Measurements from ENCODE around the gene RPTN.
A peak's percentile ranks its signal among the peaks of the same experiment; 100 is the strongest.

The RPTN gene

DNA sequence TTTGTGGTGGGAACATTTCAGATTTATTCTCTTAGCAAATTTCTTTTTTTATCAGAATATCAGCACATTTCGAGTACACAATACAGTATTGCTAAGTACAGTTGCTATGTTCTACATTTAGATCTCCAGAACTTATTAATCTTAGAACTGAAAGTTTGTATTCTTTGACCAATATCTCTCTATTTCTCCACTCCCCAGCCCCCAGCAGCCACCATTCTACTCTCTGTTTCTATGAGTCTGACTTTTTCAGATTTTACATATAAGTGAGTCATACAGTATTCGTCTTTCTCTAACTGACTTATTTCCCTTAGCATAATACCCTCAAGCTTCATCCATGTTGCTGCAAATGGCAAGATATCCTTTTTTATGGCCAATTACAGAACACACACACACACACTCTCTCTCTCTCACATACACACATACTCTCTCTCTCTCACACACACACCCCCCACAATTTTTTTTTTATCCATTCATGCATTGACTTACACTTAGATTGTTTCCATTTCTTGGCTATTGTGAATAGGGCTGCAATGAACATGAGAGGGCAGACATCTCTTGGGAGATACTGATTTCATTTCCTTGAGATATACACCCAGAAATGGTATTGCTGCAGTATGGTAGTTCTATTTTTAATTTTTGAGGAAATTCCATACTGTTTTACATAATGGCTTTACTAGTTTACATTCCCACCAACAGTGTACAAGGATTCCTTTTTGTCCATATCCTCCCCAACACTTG, 15.7 kb downstream of the RPTN start:
- Histone ChIP-seq H3K4me1 (ENCODE audit: control insufficient read depth, insufficient read depth, low read length) (no peaks in the 10 kb centered on the region), H3K4me3 (ENCODE audit: insufficient read depth, low read depth, low read length) (no peak overlapping the region), H3K9me3 (ENCODE audit: control insufficient read depth, low read length) (no peaks in the 10 kb centered on the region), H3K36me3 (ENCODE audit: control insufficient read depth, insufficient read depth, low read length) (no peaks in the 10 kb centered on the region), H3K27me3 (ENCODE audit: control insufficient read depth, insufficient read depth, low read length, poor library complexity, severe bottlenecking) (no peaks in the 10 kb centered on the region), H3K27ac (ENCODE audit: insufficient read depth, low read depth, low read length, poor library complexity, severe bottlenecking) (no peak overlapping the region)
- WGBS, 2 experiments = 65% methylated on average over 2 of the region's 2 CpGs

- H3K27ac ChIP-seq (ENCODE audit: insufficient read depth, low read depth, low read length, poor library complexity, severe bottlenecking) = no peak overlapping the region
- H3K4me1 ChIP-seq (ENCODE audit: control insufficient read depth, insufficient read depth, low read length) = no peaks in the 10 kb centered on the region
- H3K36me3 ChIP-seq (ENCODE audit: control insufficient read depth, insufficient read depth, low read length) = no peaks in the 10 kb centered on the region
- H3K4me3 ChIP-seq (ENCODE audit: insufficient read depth, low read depth, low read length) = no peak overlapping the region
- WGBS, 2 experiments = 0 to 4% methylated on average over 1 of the region's 1 CpG
- H3K27me3 ChIP-seq (ENCODE audit: control insufficient read depth, insufficient read depth, low read length, poor library complexity, severe bottlenecking) = no peaks in the 10 kb centered on the region
- peaks cover 2% of the 10 kb centered on the region for H3K9me3 ChIP-seq (ENCODE audit: control insufficient read depth, low read length)
Observed at GRCh38 chr1:152141971-152142584, 16.9 kb downstream of the RPTN start.

DNA sequence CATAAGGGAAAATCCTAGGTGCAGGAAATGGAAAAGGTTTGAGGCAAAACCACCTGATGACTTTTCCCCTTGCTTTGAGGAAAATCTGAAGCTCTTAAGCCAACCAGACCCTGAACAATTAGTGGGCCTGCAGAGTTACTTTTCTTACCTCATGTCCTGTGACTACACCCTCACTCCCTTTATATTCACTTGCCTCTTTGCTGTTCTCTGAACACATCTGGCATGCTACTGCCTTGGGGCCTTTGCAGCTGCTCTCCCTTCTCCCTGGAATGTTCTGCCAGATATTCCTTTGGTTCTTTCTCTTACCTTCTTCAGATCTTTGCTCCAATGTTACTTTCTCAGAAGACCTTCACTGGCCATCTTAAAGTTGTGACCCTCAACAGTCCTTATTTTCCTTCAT, 21.8 kb downstream of the RPTN start:
- no peaks in the 10 kb centered on the region for H3K4me1 ChIP-seq (ENCODE audit: control insufficient read depth, insufficient read depth, low read length)
- H3K27me3 ChIP-seq (ENCODE audit: control insufficient read depth, insufficient read depth, low read length, poor library complexity, severe bottlenecking) = no peaks in the 10 kb centered on the region
- peaks cover 2% of the 10 kb centered on the region for H3K9me3 ChIP-seq (ENCODE audit: control insufficient read depth, low read length)
- no peak overlapping the region for H3K4me3 ChIP-seq (ENCODE audit: insufficient read depth, low read depth, low read length)
- no peaks in the 10 kb centered on the region for H3K36me3 ChIP-seq (ENCODE audit: control insufficient read depth, insufficient read depth, low read length)
- H3K27ac ChIP-seq (ENCODE audit: insufficient read depth, low read depth, low read length, poor library complexity, severe bottlenecking) = no peak overlapping the region

DNA sequence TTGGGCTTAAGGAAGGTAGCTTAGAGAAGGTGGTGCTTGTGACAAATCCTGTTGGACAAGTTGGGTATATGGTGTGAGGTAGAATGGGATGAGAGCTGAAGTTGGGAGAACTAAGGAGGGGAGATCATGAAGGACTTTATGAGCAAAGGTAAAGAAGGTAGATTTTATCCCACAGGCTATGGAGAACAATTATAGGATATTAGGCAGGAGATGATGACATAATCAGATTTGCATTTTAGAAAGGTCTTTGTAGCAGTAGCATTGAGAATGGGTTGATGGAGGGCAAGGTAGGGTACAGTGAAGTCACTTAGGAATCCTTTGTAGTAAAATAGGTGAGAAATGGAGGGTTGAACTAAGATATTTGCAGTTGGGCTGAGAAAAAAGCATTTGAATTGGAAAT, 28.8 kb downstream of the RPTN start:
- no peaks in the 10 kb centered on the region for H3K36me3 ChIP-seq (ENCODE audit: control insufficient read depth, insufficient read depth, low read length)
- no peak overlapping the region for H3K4me3 ChIP-seq (ENCODE audit: insufficient read depth, low read depth, low read length)
- no peaks in the 10 kb centered on the region for H3K27me3 ChIP-seq (ENCODE audit: control insufficient read depth, insufficient read depth, low read length, poor library complexity, severe bottlenecking)
- H3K9me3 ChIP-seq (ENCODE audit: control insufficient read depth, low read length) = no peaks in the 10 kb centered on the region
- H3K4me1 ChIP-seq (ENCODE audit: control insufficient read depth, insufficient read depth, low read length) = no peaks in the 10 kb centered on the region
- H3K27ac ChIP-seq (ENCODE audit: insufficient read depth, low read depth, low read length, poor library complexity, severe bottlenecking) = no peak overlapping the region

DNA sequence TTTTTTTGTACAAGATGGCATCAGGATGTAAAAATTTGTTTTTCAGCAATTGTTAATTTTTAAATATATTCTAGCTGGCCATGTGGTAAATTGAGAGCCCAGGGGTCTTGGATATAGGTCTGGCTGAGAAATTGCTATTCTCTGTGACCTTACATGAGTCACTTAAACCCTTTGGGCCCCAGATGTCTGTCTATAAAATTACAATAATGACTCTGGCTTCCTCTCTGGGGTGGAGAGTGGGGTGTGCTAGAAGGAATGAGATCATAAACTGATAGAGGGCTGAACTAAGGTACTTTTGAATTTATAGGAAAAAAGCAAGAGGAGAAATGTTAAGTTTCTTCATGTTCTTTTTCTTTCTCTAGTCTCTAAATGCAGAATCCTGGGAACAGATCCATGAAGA, 31.4 kb downstream of the RPTN start:
- Histone ChIP-seq H3K9me3 (ENCODE audit: control insufficient read depth, low read length) (no peaks in the 10 kb centered on the region), H3K4me1 (ENCODE audit: control insufficient read depth, insufficient read depth, low read length) (no peaks in the 10 kb centered on the region), H3K27me3 (ENCODE audit: control insufficient read depth, insufficient read depth, low read length, poor library complexity, severe bottlenecking) (no peaks in the 10 kb centered on the region), H3K27ac (ENCODE audit: insufficient read depth, low read depth, low read length, poor library complexity, severe bottlenecking) (no peak overlapping the region), H3K36me3 (ENCODE audit: control insufficient read depth, insufficient read depth, low read length) (no peaks in the 10 kb centered on the region), H3K4me3 (ENCODE audit: insufficient read depth, low read depth, low read length) (no peak overlapping the region)

DNA sequence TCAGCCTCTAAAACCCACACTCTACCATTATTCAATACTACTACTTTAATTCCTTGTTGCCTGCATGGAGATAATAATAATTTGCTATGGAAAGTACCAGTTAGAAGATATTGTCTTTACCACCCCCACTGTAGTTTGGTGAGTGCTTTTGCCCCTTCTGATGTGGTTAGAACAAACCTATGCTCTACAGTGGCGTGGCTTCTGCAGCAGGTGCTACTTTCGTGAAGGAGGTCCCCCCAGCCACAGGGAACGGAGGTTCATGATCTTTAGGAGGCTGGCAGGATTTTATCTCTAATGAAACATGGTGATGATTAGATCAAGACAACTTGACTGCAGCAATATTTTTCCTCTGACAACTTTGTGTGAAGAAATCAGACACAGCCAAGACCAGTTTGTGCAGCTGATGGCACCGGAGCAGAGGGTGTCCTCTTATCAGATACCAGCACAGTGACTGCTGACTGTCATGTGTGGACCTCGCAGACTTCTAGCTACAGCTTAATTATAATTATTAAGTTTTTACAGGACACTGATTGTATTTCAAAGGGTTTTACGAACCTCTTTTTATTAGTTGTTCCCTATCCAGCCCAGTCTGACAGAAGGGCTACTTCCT, 33.1 kb downstream of the RPTN start:
- 75 to 81% methylated on average over 5 to 6 of the region's 6 CpGs for WGBS, 2 experiments
- no peaks in the 10 kb centered on the region for H3K27me3 ChIP-seq (ENCODE audit: control insufficient read depth, insufficient read depth, low read length, poor library complexity, severe bottlenecking)
- H3K4me1 ChIP-seq (ENCODE audit: control insufficient read depth, insufficient read depth, low read length) = no peaks in the 10 kb centered on the region
- H3K9me3 ChIP-seq (ENCODE audit: control insufficient read depth, low read length) = no peaks in the 10 kb centered on the region
- H3K27ac ChIP-seq (ENCODE audit: insufficient read depth, low read depth, low read length, poor library complexity, severe bottlenecking) = no peak overlapping the region
- no peak overlapping the region for H3K4me3 ChIP-seq (ENCODE audit: insufficient read depth, low read depth, low read length)
- H3K36me3 ChIP-seq (ENCODE audit: control insufficient read depth, insufficient read depth, low read length) = no peaks in the 10 kb centered on the region

DNA sequence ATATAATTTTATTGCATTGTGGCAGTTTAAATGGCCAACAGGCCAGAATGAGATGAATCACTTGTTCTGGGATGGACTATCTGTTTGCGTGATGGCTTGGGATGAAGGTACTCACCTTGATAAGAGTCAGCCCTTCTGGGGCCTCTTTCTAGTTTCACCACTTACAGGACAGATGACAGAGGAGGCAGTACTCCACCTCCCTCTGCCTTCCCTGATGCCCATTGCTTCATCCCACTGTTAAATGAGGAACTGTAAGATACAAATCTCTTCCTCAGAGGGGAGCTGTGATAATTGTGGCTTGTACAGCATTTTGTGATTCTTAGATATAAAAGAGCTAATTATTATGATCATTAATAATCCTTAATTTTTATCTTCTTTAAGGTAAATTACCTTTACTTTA, 40.1 kb downstream of the RPTN start:
- no peak overlapping the region for H3K27ac ChIP-seq (ENCODE audit: insufficient read depth, low read depth, low read length, poor library complexity, severe bottlenecking)
- H3K27me3 ChIP-seq (ENCODE audit: control insufficient read depth, insufficient read depth, low read length, poor library complexity, severe bottlenecking) = peaks cover 25% of the 10 kb centered on the region
- WGBS, 2 experiments = 89 to 93% methylated on average over 1 of the region's 1 CpG
- no peaks in the 10 kb centered on the region for H3K4me1 ChIP-seq (ENCODE audit: control insufficient read depth, insufficient read depth, low read length)
- H3K36me3 ChIP-seq (ENCODE audit: control insufficient read depth, insufficient read depth, low read length) = no peaks in the 10 kb centered on the region
- no peak overlapping the region for H3K4me3 ChIP-seq (ENCODE audit: insufficient read depth, low read depth, low read length)
- H3K9me3 ChIP-seq (ENCODE audit: control insufficient read depth, low read length) = no peaks in the 10 kb centered on the region

- no peaks in the 10 kb centered on the region for H3K36me3 ChIP-seq (ENCODE audit: control insufficient read depth, insufficient read depth, low read length)
- peaks cover 60% of the 10 kb centered on the region for H3K27me3 ChIP-seq (ENCODE audit: control insufficient read depth, insufficient read depth, low read length, poor library complexity, severe bottlenecking)
- no peak within 1 kb of the TSS for H3K4me3 ChIP-seq (ENCODE audit: insufficient read depth, low read depth, low read length)
- 54 to 62% methylated on average over 2 to 4 of the region's 4 CpGs for WGBS, 2 experiments
- H3K9me3 ChIP-seq (ENCODE audit: control insufficient read depth, low read length) = no peaks in the 10 kb centered on the region
- H3K4me1 ChIP-seq (ENCODE audit: control insufficient read depth, insufficient read depth, low read length) = no peaks in the 10 kb centered on the region
- H3K27ac ChIP-seq (ENCODE audit: insufficient read depth, low read depth, low read length, poor library complexity, severe bottlenecking) = no peak within 1 kb of the TSS
Observed at GRCh38 chr1:152115344-152115743, 43.7 kb downstream of the RPTN start, which contains the start of gene TCHH. Gene TCHH, minus strand, starts transcription at chr1:152115444. Its CDS starts 1,364 bp downstream, at chr1:152114080.

DNA sequence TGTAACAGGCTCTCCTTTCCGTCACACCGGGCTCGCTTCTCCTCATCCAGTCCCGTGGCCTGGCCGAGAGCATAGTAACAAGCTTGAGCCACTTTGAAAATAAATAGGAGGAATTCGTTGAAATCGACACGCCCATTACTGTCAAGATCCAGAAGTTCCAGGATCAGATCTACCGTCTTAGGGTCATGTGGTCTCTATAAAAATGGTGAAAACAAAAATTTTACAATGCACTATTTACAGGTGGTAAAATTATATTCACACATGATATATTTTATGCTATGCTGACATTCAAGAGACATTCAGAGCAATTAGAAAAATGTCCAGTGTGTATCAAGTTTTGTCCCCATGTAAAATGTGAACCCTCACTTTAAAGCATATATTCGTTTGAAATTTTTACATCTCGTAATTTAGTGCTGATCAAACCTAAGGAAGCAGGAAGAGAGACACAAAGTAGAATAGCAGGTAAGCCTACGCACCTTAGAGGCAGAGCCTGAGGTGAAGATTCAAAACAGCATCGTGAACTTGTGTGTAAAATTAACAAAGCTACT, 46.1 kb downstream of the RPTN start:
- H3K36me3 ChIP-seq (ENCODE audit: control insufficient read depth, insufficient read depth, low read length) = no peaks in the 10 kb centered on the region
- 58 to 67% methylated on average over 12 to 13 of the region's 13 CpGs for WGBS, 2 experiments
- H3K4me1 ChIP-seq (ENCODE audit: control insufficient read depth, insufficient read depth, low read length) = no peaks in the 10 kb centered on the region
- no peak overlapping the region for H3K4me3 ChIP-seq (ENCODE audit: insufficient read depth, low read depth, low read length)
- no peaks in the 10 kb centered on the region for H3K9me3 ChIP-seq (ENCODE audit: control insufficient read depth, low read length)
- peaks cover 84% of the 10 kb centered on the region for H3K27me3 ChIP-seq (ENCODE audit: control insufficient read depth, insufficient read depth, low read length, poor library complexity, severe bottlenecking)
- no peak overlapping the region for H3K27ac ChIP-seq (ENCODE audit: insufficient read depth, low read depth, low read length, poor library complexity, severe bottlenecking)

- H3K4me1 ChIP-seq (ENCODE audit: control insufficient read depth, insufficient read depth, low read length) = no peaks in the 10 kb centered on the region
- peak overlapping the region; percentile 8 for H3K4me3 ChIP-seq (ENCODE audit: insufficient read depth, low read depth, low read length)
- H3K27me3 ChIP-seq (ENCODE audit: control insufficient read depth, insufficient read depth, low read length, poor library complexity, severe bottlenecking) = peaks cover 91% of the 10 kb centered on the region
- H3K27ac ChIP-seq (ENCODE audit: insufficient read depth, low read depth, low read length, poor library complexity, severe bottlenecking) = no peak overlapping the region
- no peaks in the 10 kb centered on the region for H3K9me3 ChIP-seq (ENCODE audit: control insufficient read depth, low read length)
- no peaks in the 10 kb centered on the region for H3K36me3 ChIP-seq (ENCODE audit: control insufficient read depth, insufficient read depth, low read length)
- 22% methylated on average over 53 of the region's 53 CpGs for WGBS, 2 experiments
Observed at GRCh38 chr1:152112101-152112884, 46.7 kb downstream of the RPTN start.
